Measurements from ENCODE around the gene PDE6A.

- no peak for TF ChIP-seq POLR2AphosphoS5 (IDR thresholded peaks at IDR 0.05; ENCODE audit: low read depth, low read length)
- no peak for TF ChIP-seq TEAD4 (IDR thresholded peaks at IDR 0.05; ENCODE audit: low read depth, low read length)
- TF ChIP-seq JUND (IDR thresholded peaks at IDR 0.05; ENCODE audit: low read length): no peak
- no peak for TF ChIP-seq EZH2 (IDR thresholded peaks at IDR 0.05; ENCODE audit: low read depth, low read length, severe bottlenecking)
- TF ChIP-seq CHD2 (IDR thresholded peaks at IDR 0.05; ENCODE audit: low read length): no peak
- TF ChIP-seq HDAC2 (IDR thresholded peaks at IDR 0.05; ENCODE audit: borderline replicate concordance in 1 of 2, low read depth in 2 of 2, low read length in 2 of 2): no peak
- no peak for TF ChIP-seq MAFK (IDR thresholded peaks at IDR 0.05; ENCODE audit: low read depth, low read length)
- TF ChIP-seq SP1 (IDR thresholded peaks at IDR 0.05; ENCODE audit: low read depth, low read length): no peak
- TF ChIP-seq CTCF (IDR thresholded peaks at IDR 0.05; ENCODE audit: control extremely low read depth in 1 of 3, insufficient read depth in 1 of 3, low read depth in 1 of 3, low read length in 3 of 3): no peak
- TF ChIP-seq NRF1 (IDR thresholded peaks at IDR 0.05; ENCODE audit: low read depth, low read length): no peak
- no peak for TF ChIP-seq SAP30 (IDR thresholded peaks at IDR 0.05; ENCODE audit: insufficient read depth, insufficient replicate concordance, low read length)
These were observed 104.3 kb downstream of the PDE6A start for GRCh38 chr5:149840226-149840825.
